KG1 (cell line): ENCODE results near the gene UBAC2.

ENCODE experiments used
- DNase-seq: peaks from one replicate; lab custom pipeline; 2025; lab: John Stamatoyannopoulos, UW

The UBAC2 gene

GRCh38 chr13:99200432-99201167 lies at the start of gene UBAC2:
TSS of gene UBAC2 (plus strand) at chr13:99200854. CDS start at chr13:99200909, 55 bp downstream.
- peak; percentile 92 for DNase-seq

GRCh38 chr13:99151516-99151915 lies 49.1 kb upstream of the UBAC2 start:
- DNase-seq = no peak

- no peak for DNase-seq
Observed at GRCh38 chr13:99153219-99153618, 47.4 kb upstream of the UBAC2 start.

- no peak for DNase-seq
Observed at GRCh38 chr13:99154064-99154463, 46.6 kb upstream of the UBAC2 start.

GRCh38 chr13:99155821-99156220 lies 44.8 kb upstream of the UBAC2 start:
- DNase-seq = no peak

DNA sequence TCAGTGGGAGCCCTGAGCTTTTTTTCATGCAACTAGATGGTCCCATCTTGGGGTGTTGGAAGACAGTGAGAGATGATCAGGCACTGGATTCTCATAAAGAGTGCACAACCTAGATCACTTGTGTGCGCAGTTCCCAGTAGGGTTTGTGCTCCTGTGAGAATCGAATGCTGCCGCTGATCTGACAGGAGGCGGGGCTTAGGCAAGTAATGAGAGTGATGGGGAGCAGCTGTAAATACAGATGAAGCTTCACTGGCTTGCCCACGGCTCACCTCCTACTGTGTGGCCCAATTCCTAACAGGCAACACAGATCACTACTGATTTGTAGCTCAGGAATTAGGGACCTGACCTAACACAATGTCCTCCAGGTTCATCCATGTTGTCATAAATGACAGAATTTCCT lies 43.6 kb upstream of the UBAC2 start:
- DNase-seq = no peak

GRCh38 chr13:99158846-99159245 lies 41.8 kb upstream of the UBAC2 start:
- DNase-seq = no peak

DNA sequence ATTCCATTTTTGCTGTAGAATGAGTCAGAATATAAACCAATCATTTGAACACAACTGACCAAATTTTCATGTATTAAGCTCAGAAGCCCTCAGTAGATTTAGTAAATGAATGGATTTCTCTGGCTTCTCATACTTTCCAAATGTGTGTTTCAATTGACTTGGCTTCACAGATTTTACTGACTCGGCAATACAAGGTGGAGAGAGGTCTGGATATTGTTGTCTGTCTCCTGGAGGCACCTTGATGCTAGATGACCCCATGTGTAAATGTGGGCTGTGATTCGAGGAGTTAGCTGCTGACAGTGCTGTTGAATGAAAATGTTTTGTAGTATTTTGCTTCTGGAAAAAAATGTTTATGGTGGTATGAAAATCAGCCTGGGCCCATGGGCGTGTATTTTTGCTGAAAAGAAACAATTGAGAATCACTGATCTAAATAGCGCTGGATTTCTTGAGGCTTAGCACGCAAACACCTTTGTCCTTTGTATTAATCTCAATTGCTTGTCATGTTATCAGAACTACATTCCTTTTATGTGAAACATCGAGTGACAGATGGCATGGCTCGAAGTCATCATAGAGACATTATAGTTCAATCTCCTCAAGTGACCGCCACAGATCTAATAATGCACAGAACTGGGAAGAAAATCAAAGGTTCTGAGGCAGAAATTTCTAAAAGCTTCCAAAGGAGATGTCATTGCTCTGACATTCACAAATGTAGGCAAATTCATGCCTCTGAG lies 41.2 kb upstream of the UBAC2 start:
- no peak for DNase-seq

DNA sequence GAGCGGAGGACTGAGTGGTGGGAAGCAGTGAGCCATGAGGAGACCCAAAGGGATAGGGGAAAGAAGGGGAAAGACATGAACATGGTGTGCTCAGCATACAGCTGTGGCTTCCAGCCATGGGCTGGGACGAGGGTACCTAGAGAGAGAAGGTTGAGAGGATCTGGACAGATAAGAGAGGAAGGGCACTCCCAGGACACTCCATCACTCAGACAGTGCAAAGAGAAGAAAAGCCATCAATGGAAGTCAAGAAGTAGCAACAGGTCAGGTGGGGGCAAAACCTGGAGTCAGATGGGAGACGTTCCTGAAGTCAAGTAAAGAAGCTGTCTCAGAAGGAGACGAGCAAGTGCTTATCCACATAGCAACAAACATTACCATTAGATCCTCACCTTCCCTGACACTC lies 40.2 kb upstream of the UBAC2 start:
- DNase-seq = no peak

DNA sequence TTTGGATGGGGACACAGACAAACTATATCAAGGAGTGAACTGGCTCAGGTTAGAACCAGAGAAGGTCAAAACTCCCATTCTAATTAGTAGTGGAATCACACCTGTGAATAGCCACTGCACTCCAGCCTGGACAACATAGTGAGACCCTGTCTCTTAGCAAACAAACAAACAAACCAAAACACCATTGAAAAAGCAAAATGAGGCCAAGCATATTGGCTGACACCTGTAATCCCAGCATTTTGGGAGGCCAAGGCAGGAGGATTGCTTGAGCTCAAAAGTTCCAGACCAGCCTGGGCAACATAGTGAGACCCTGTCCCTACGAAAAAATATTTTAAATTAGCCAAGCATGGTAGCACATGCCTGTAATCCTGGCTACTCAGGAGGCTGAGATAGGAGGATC lies 39.1 kb upstream of the UBAC2 start:
- DNase-seq = no peak

GRCh38 chr13:99162567-99163361 lies 37.9 kb upstream of the UBAC2 start:
- no peak for DNase-seq

DNA sequence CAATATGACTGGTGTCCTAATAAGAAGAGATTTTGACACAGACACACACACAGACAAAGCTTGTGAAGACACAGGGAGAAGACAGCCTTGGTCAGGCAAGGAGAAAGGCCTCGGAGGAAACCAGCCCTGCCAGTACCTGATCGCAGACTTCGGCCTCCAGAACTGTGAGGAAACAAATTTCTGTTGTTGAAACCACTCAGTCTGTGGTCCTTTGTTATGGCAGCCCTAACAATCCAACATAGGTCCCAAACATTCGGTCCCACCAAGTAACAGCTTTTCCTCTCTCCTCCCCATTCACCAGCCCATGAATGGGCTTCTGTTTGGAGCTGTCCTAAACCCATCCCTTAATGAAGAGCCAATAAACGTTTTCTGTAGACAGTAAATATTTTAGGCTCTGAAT lies 36.4 kb upstream of the UBAC2 start:
- no peak for DNase-seq

GRCh38 chr13:99165753-99166587 lies 34.7 kb upstream of the UBAC2 start:
- no peak for DNase-seq

DNA sequence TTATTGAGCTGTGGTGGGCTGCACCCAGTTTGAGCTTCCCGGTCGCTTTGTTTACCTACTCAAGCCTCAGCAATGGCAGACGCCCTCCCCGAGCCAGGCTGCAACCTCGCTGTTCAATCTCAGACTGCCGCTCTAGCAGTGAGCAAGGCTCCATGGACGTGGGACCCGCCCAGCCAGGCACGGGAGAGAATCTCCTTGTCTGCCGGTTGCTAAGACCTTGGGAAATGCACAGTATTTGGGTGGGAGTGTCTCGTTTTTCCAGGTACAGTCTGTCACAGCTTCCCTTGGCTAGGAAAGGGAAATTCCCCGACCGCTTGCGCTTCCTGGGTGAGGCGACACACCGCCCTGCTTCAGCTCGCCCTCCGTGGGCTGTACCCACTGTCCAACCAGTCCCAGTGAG lies 27.7 kb upstream of the UBAC2 start:
- DNase-seq = no peak

GRCh38 chr13:99173606-99174005 lies 27.0 kb upstream of the UBAC2 start:
- no peak for DNase-seq

DNA sequence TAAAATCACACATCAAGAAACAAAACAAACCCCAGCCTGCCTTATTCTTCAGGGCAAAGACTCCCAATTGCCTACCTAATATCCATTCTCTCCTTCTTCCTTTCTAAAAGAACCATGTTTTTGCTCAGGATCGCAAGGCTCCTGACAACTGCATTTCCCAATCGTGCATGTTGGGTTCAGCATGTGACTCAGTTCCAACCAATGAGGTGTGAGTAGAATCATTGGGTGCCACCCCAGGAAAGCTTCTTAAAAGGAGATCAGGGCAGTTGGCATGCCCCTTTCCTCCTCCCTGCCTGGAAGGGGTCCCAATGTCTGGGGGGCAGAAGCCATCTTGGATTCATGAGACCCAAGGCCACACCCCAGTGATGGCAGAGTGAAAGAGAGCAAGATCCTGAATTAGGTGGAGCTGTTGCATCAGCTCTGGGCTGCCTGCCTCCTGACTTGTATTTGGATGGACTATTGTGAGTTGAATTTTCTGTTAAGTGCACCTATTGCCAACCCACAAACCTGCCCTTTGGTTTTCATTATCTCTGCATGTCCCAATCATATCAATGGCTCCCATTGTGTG lies 26.0 kb upstream of the UBAC2 start:
- no peak for DNase-seq

GRCh38 chr13:99176309-99177276 lies 24.1 kb upstream of the UBAC2 start:
- DNase-seq = peak; percentile 49

- DNase-seq = no peak
Observed at GRCh38 chr13:99178636-99179035, 22.0 kb upstream of the UBAC2 start.

- DNase-seq = no peak
Observed at GRCh38 chr13:99179460-99179859, 21.2 kb upstream of the UBAC2 start.

- no peak for DNase-seq
Observed at GRCh38 chr13:99182439-99182838, 18.2 kb upstream of the UBAC2 start.
